KMS-11 (cell line): ENCODE data around the gene CHRNA3.

Experiments used
- H2AFZ ChIP-seq: fragments of 200-600 bp; sonication (generic); 2 replicates; pipeline ENCODE4 v1.6.1; 2016; ENCODE audit warnings: antibody characterized with exemption, mixed run types, low read depth
- H3K27ac ChIP-seq: fragments of 200-600 bp; sonication (generic); 2 replicates; pipeline ENCODE4 v1.6.1; 2016; ENCODE audit warnings: mild to moderate bottlenecking, mixed run types
- H3K27me3 ChIP-seq: fragments of 200-600 bp; sonication (generic); 2 replicates; pipeline ENCODE4 v1.6.1; 2017; ENCODE audit warnings: mild to moderate bottlenecking, low read depth, mixed run types, moderate library complexity; ENCODE audit not compliant: insufficient read depth
- H3K36me3 ChIP-seq: fragments of 200-600 bp; sonication (generic); 2 replicates; pipeline ENCODE4 v1.6.1; 2017; ENCODE audit warnings: mild to moderate bottlenecking, mixed run types; ENCODE audit not compliant: insufficient read depth
- H3K4me1 ChIP-seq: fragments of 200-600 bp; sonication (generic); 2 replicates; pipeline ENCODE4 v1.6.1; 2016; ENCODE audit warnings: mild to moderate bottlenecking, low read depth, mixed run types; ENCODE audit not compliant: poor library complexity, severe bottlenecking
- H3K4me2 ChIP-seq: fragments of 200-600 bp; sonication (generic); 2 replicates; pipeline ENCODE4 v1.7.0; 2016; ENCODE audit warnings: mild to moderate bottlenecking, mixed run types
- H3K4me3 ChIP-seq: fragments of 200-600 bp; sonication (generic); IDR thresholded peaks from 2 replicates; pipeline ENCODE4 v1.6.1; 2017; ENCODE audit warnings: low read depth, low read length, mixed read lengths; ENCODE audit not compliant: insufficient read depth
- H3K79me2 ChIP-seq: fragments of 200-600 bp; sonication (generic); 2 replicates; pipeline ENCODE4 v1.6.1; 2016; ENCODE audit warnings: low read depth, mixed run types; ENCODE audit not compliant: insufficient read depth
- H3K9ac ChIP-seq: fragments of 200-600 bp; sonication (generic); 2 replicates; pipeline ENCODE4 v1.6.1; 2016; ENCODE audit warnings: mild to moderate bottlenecking, mixed run types
- H4K20me1 ChIP-seq: fragments of 200-600 bp; sonication (generic); 2 replicates; pipeline ENCODE4 v1.6.1; 2016; ENCODE audit warnings: mild to moderate bottlenecking, mixed run types; ENCODE audit not compliant: insufficient read depth
- TF ChIP-seq, protein P1 (sequence below): fragments of 200-600 bp; sonication (generic); conservative IDR thresholded peaks from 2 replicates; pipeline ENCODE4 v1.6.1; 2017; ENCODE audit warnings: low read depth, mild to moderate bottlenecking, antibody characterized with exemption, low read length, moderate library complexity, mixed read lengths

The CHRNA3 gene

DNA sequence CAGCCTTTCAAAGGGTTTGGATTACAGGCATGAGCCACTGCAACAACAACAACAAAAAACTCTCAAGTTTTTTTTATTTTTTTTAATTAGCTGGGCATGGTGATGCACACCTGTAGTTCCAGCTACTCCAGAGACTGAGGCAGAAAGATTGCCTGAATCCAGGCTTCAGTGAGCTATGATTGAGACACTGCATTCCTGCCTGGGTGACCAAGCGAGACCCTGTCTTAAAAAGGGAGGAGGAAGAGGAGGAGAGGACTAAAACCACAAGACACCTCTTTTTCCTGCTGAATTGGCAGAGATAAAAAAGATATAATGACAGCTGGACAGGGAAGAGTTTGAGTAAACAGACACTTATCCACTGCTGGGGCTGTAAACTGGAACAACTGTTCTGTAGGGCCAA is 42.9 kb upstream of the CHRNA3 start:
- H4K20me1 ChIP-seq: no peaks in the 10 kb centered on the region
- no peak overlapping the region for H3K4me3 ChIP-seq
- no peaks in the 10 kb centered on the region for H3K79me2 ChIP-seq
- H2AFZ ChIP-seq: no peak overlapping the region
- H3K4me1 ChIP-seq: no peaks in the 10 kb centered on the region
- no peak overlapping the region for H3K4me2 ChIP-seq
- no peaks in the 10 kb centered on the region for H3K27me3 ChIP-seq
- H3K36me3 ChIP-seq: no peaks in the 10 kb centered on the region
- no peak overlapping the region for H3K27ac ChIP-seq
- TF ChIP-seq, protein P1, sequence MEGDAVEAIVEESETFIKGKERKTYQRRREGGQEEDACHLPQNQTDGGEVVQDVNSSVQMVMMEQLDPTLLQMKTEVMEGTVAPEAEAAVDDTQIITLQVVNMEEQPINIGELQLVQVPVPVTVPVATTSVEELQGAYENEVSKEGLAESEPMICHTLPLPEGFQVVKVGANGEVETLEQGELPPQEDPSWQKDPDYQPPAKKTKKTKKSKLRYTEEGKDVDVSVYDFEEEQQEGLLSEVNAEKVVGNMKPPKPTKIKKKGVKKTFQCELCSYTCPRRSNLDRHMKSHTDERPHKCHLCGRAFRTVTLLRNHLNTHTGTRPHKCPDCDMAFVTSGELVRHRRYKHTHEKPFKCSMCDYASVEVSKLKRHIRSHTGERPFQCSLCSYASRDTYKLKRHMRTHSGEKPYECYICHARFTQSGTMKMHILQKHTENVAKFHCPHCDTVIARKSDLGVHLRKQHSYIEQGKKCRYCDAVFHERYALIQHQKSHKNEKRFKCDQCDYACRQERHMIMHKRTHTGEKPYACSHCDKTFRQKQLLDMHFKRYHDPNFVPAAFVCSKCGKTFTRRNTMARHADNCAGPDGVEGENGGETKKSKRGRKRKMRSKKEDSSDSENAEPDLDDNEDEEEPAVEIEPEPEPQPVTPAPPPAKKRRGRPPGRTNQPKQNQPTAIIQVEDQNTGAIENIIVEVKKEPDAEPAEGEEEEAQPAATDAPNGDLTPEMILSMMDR: no peak
- no peak overlapping the region for H3K9ac ChIP-seq

DNA sequence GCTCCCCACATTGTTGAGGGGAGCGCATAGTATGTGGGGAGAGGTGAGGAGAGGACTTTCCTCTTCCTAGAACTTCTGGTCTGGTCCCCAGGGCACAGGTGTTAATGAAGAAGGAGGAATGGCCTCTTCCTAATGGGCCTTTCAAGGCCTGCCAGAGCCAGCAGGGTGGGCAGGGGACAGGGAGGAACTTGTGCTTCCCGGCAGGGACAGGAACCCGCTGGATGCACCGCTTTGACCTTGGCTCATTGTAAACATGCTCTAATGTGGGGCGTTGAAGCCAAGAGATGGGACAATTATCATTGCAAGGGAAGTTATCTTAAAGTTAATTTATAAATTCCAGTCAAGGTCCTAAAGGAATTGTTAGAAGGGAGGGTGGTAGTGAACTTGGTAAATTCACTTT is 41.2 kb upstream of the CHRNA3 start:
- H3K4me2 ChIP-seq: no peak overlapping the region
- H3K9ac ChIP-seq: no peak overlapping the region
- H3K27me3 ChIP-seq: no peaks in the 10 kb centered on the region
- H3K27ac ChIP-seq: no peak overlapping the region
- no peaks in the 10 kb centered on the region for H4K20me1 ChIP-seq
- TF ChIP-seq, protein P1: no peak
- no peaks in the 10 kb centered on the region for H3K4me1 ChIP-seq
- H3K36me3 ChIP-seq: no peaks in the 10 kb centered on the region
- H3K4me3 ChIP-seq: no peak overlapping the region
- H2AFZ ChIP-seq: no peak overlapping the region
- no peaks in the 10 kb centered on the region for H3K79me2 ChIP-seq

DNA sequence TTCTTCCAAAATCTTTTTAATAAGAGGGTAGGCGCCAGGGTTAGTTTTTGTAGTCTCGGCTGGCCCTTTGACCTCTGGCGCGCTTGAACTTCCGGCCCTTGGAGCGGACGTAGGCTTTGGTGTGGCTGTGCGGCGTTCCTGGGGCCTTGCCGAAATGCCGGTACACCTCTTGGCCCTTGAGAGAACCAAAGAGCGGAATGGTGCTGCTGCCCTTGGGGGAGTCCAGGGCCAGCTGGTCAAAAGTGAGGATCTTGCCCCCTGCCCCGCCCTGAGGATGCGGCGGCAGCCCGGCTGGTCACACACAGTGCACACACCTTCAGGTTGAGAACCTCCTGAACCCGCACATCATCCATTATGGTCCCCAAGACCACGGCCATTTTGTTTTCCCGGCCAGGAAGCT is 40.2 kb upstream of the CHRNA3 start:
- Histone ChIP-seq H3K79me2 (no peaks in the 10 kb centered on the region), H3K4me1 (no peaks in the 10 kb centered on the region), H3K9ac (no peak overlapping the region), H3K4me2 (no peak overlapping the region), H3K4me3 (no peak overlapping the region), H3K27me3 (no peaks in the 10 kb centered on the region), H3K36me3 (no peaks in the 10 kb centered on the region), H4K20me1 (no peaks in the 10 kb centered on the region), H3K27ac (no peak overlapping the region), H2AFZ (no peak overlapping the region)
- TF ChIP-seq, protein P1: no peak

DNA sequence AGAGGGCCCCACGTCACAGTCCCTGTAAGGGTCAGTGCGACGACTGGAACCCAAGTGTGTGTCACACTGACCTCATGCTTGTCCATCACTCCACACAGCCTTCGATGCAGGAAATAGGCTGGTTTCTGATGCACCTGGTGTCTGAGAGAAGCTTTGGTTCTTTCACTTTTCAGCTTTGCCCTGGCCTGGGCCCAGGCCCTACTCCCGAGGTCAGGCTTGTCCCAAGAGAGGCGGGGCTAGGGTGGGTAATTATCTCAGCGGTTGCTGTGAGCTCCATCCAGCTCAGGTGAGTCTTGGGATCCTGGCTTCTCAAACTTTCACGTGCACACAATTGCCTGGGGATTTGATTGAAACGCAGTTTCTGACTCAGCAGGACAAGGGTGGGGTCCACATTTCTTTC is 39.8 kb upstream of the CHRNA3 start:
- H3K4me2 ChIP-seq: no peak overlapping the region

More for the DNA sequence above, 39.8 kb upstream of the CHRNA3 start:
- H3K79me2 ChIP-seq: no peaks in the 10 kb centered on the region
- H3K4me3 ChIP-seq: no peak overlapping the region
- H3K27me3 ChIP-seq: no peaks in the 10 kb centered on the region
- no peak overlapping the region for H3K27ac ChIP-seq
- H4K20me1 ChIP-seq: no peaks in the 10 kb centered on the region
- TF ChIP-seq, protein P1: no peak
- no peak overlapping the region for H2AFZ ChIP-seq
- no peak overlapping the region for H3K9ac ChIP-seq
- no peaks in the 10 kb centered on the region for H3K36me3 ChIP-seq
- no peaks in the 10 kb centered on the region for H3K4me1 ChIP-seq
